CD4-positive, alpha-beta memory T cell (primary cell): ENCODE measurements around the gene DCUN1D3. TPM values are rescaled to one million over a fixed set of nuclear protein-coding genes. Genes with fewer than 3 reads are reported as not detected.

Experiments used
- CTCF ChIA-PET: fragments of 350-600 bp; sonication (Branson Sonifier 250); formaldehyde crosslinking; loops from one replicate; lab custom pipeline; 2021; ENCODE audit warnings: inconsistent platforms; ENCODE audit not compliant: partially characterized antibody; lab: Charles Lee
- POLR2A ChIA-PET: fragments of 350-600 bp; sonication (Branson Sonifier 250); formaldehyde crosslinking; loops from one replicate; lab custom pipeline; 2021; ENCODE audit not compliant: partially characterized antibody; lab: Charles Lee
- DNase-seq, 5 donors: peaks; one replicate each; pipeline versions ENCODE4 v3.0.0 to v3.0.0-alpha.2; 2020 to 2022; ENCODE audit warnings: mixed read lengths in 1 of 5
- H3K27ac ChIP-seq: one replicate; pipeline ENCODE4 v1.7.0; 2013; ENCODE audit warnings: low read depth, low read length
- H3K27me3 ChIP-seq: 2 replicates; pipeline ENCODE4 v1.7.0; 2013; ENCODE audit warnings: mild to moderate bottlenecking, low read length, moderate library complexity; ENCODE audit not compliant: insufficient read depth
- H3K36me3 ChIP-seq: 2 replicates; pipeline ENCODE4 v1.7.0; 2013; ENCODE audit warnings: mild to moderate bottlenecking, low read length, moderate library complexity; ENCODE audit not compliant: insufficient read depth
- H3K4me1 ChIP-seq: 2 replicates; pipeline ENCODE4 v1.7.0; 2013; ENCODE audit warnings: mild to moderate bottlenecking, low read length, moderate library complexity; ENCODE audit not compliant: insufficient read depth
- H3K4me3 ChIP-seq, 2 donors: one replicate each; pipeline ENCODE4 v1.7.0; 2013; ENCODE audit warnings: low read length in 2 of 2, mild to moderate bottlenecking in 1 of 2
- H3K9me3 ChIP-seq, 2 donors: one replicate each; pipeline ENCODE4 v1.7.0; 2013; ENCODE audit warnings: low read length in 2 of 2, control low read depth in 1 of 2; ENCODE audit not compliant: control insufficient read depth in 1 of 2
- H3K27ac Mint-ChIP-seq, 7 donors: one replicate each; pipeline ENCODE4 v1.8.0; 2020 to 2021; ENCODE audit warnings: mixed read lengths in 7 of 7, mild to moderate bottlenecking in 6 of 7, inconsistent platforms in 3 of 7, moderate library complexity in 3 of 7
- H3K27me3 Mint-ChIP-seq, 2 donors: one replicate each; pipeline ENCODE4 v1.8.0; 2020 to 2021; ENCODE audit warnings: mixed read lengths in 2 of 2
- H3K36me3 Mint-ChIP-seq, 2 donors: one replicate each; pipeline ENCODE4 v1.8.0; 2020 to 2021; ENCODE audit warnings: mixed read lengths in 2 of 2, inconsistent platforms in 1 of 2, mild to moderate bottlenecking in 1 of 2
- H3K4me1 Mint-ChIP-seq, 4 donors: one replicate each; pipeline ENCODE4 v1.8.0; 2020 to 2021; ENCODE audit warnings: mixed read lengths in 4 of 4, mild to moderate bottlenecking in 1 of 4
- H3K4me3 Mint-ChIP-seq, 8 donors: one replicate each; pipeline ENCODE4 v1.8.0; 2020 to 2021; ENCODE audit warnings: mixed read lengths in 8 of 8, mild to moderate bottlenecking in 7 of 8, moderate library complexity in 6 of 8, inconsistent platforms in 3 of 8
- H3K9me3 Mint-ChIP-seq, 8 donors: one replicate each; pipeline ENCODE4 v1.8.0; 2020 to 2021; ENCODE audit warnings: mixed read lengths in 8 of 8, mild to moderate bottlenecking in 5 of 8, inconsistent platforms in 3 of 8, moderate library complexity in 1 of 8
- intact Hi-C: fragments of 100-400 bp; cut with micrococcal nuclease; formaldehyde crosslinking; loops from one replicate; pipeline ENCODE4 v1.15.1; 2023
- polyA plus RNA-seq, 2 donors: library from polyadenylated mRNA; unstranded; fragments of 300-500 nt; fragmentation: Illumina TruSeq; gene quantifications; one replicate each; pipeline ENCODE4 v1.2.3, GENCODE V29; 2021
- total RNA-seq, 2 experiments: library from RNA; stranded (reverse); gene quantifications; one replicate each; pipeline ENCODE4 v1.2.3, GENCODE V29; 2021

DCUN1D3 gene
- total and polyA plus RNA-seq, 4 experiments from 2014 or later: 0.11 to 7.5 (median 3.7) TPM

DNA sequence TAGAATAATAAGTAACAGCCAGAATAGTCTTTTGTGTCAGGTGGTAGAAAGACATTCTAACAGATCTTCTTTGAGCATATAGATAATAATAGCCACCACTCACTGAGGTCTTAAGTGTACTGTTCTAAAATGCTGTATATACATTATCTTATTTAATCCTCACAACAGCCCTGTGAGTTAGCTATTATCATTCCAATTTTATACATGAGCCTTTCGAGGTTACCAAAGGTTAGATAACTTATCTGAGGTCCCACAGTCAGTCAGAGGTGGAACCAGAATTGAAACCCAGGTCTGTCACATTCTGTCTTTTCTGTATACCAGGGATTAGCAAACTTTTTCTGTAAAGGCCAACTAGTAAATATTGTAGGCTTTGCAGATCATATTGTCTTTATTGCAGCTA, 70.6 kb downstream of the DCUN1D3 start:
- Histone ChIP-seq H3K27ac (no peak overlapping the region), H3K4me3 (no peak overlapping the region), H3K36me3 (no peaks in the 10 kb centered on the region), H3K4me1 (no peaks in the 10 kb centered on the region), H3K27me3 (no peaks in the 10 kb centered on the region), H3K9me3 (no peaks in the 10 kb centered on the region)
- Mint-ChIP-seq H3K4me1 (no peaks in the 10 kb centered on the region), H3K27me3 (no peaks in the 10 kb centered on the region), H3K27ac (no peak overlapping the region), H3K36me3 (peaks cover 0 to 3% of the 10 kb centered on the region in 2 donors), H3K4me3 (no peak overlapping the region), H3K9me3 (peaks cover 0 to 2% (median 0%) of the 10 kb centered on the region in 8 donors)
- intact Hi-C loops: no loop called here
- ChIA-PET POLR2A (no interaction called here), CTCF (no interaction called here)
- no peak for DNase-seq

- Mint-ChIP-seq H3K27ac (no peak overlapping the region), H3K9me3 (no peaks in the 10 kb centered on the region), H3K36me3 (no peaks in the 10 kb centered on the region), H3K4me3 (no peak overlapping the region), H3K4me1 (no peaks in the 10 kb centered on the region), H3K27me3 (no peaks in the 10 kb centered on the region)
- H3K9me3 ChIP-seq: no peaks in the 10 kb centered on the region
- no peak overlapping the region for H3K27ac ChIP-seq
- no peaks in the 10 kb centered on the region for H3K36me3 ChIP-seq
- intact Hi-C loops: no loop called here
- ChIA-PET POLR2A (no interaction called here), CTCF (interaction anchor here (1.6 kb wide), 1 partner anchor 21 kb away, joined by 3 read pairs; no protein-coding TSS in a partner anchor)
- DNase-seq: no peak
- no peak overlapping the region for H3K4me3 ChIP-seq
- no peaks in the 10 kb centered on the region for H3K27me3 ChIP-seq
- no peaks in the 10 kb centered on the region for H3K4me1 ChIP-seq
These were observed 74.1 kb downstream of the DCUN1D3 start for GRCh38 chr16:20826039-20826566.

DNA sequence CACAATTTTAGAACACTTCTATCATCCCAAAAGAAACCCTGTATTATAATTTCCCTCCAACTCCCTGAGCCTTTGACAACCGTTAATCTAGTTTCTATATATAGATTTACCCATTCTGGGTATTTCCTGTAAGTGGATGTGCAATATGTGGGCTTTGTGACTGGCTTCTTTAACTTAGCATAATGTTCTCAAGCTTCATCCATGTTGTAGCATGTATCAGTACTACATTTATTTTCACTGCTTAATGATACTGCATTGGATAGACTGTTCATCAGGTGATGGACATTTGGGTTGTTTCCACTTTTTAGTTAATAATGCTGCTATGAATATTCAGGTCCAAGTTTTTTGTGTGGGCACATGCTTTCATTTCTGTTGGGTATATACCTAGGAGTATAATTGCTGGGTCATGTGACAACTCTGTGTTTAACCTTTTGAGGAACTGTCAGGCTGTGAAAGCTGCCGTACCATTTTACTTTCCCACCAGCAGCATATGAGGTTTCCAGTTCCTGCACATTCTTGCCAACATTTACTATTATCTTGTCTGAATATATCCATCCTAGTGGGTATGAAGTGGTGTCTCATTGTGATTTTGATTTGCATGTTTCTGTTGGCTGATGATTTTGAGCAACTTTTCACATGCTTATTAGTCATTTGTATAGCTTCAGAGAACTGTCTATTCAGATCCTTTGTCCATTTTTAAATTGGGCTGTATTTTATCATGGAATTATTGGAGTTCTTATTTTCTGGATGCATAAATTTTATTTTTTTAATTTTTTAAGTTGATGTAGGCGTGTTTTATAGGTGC, 77.4 kb downstream of the DCUN1D3 start:
- Histone ChIP-seq H3K4me1 (no peaks in the 10 kb centered on the region), H3K27ac (no peak overlapping the region), H3K4me3 (no peak overlapping the region), H3K36me3 (no peaks in the 10 kb centered on the region), H3K27me3 (no peaks in the 10 kb centered on the region), H3K9me3 (no peaks in the 10 kb centered on the region)
- CTCF ChIA-PET: no interaction called here
- no peak for DNase-seq
- Mint-ChIP-seq H3K4me3 (no peak overlapping the region), H3K27ac (peak overlapping the region in 1 of 7 donors; percentile 9), H3K4me1 (no peaks in the 10 kb centered on the region), H3K27me3 (no peaks in the 10 kb centered on the region), H3K9me3 (no peaks in the 10 kb centered on the region), H3K36me3 (peaks cover 0 to 4% of the 10 kb centered on the region in 2 donors)
- intact Hi-C loops: no loop called here
- POLR2A ChIA-PET: no interaction called here

GRCh38 chr16:20821682-20822081, 78.5 kb downstream of the DCUN1D3 start:
- no peaks in the 10 kb centered on the region for H3K27me3 Mint-ChIP-seq
- ChIA-PET CTCF (no interaction called here), POLR2A (no interaction called here)
- DNase-seq: no peak
- H3K27ac Mint-ChIP-seq: no peak overlapping the region
- Histone ChIP-seq H3K4me1 (no peaks in the 10 kb centered on the region), H3K27ac (no peak overlapping the region), H3K27me3 (no peaks in the 10 kb centered on the region), H3K9me3 (no peaks in the 10 kb centered on the region), H3K36me3 (no peaks in the 10 kb centered on the region), H3K4me3 (no peak overlapping the region)
- intact Hi-C loops: no loop called here
- H3K4me1 Mint-ChIP-seq: no peaks in the 10 kb centered on the region
- H3K4me3 Mint-ChIP-seq: no peak overlapping the region
- H3K9me3 Mint-ChIP-seq: no peaks in the 10 kb centered on the region
- H3K36me3 Mint-ChIP-seq: peaks cover 0 to 4% of the 10 kb centered on the region in 2 donors

- Histone ChIP-seq H3K27ac (no peak overlapping the region), H3K27me3 (no peaks in the 10 kb centered on the region), H3K4me1 (no peaks in the 10 kb centered on the region), H3K36me3 (no peaks in the 10 kb centered on the region), H3K4me3 (no peak overlapping the region), H3K9me3 (no peaks in the 10 kb centered on the region)
- CTCF ChIA-PET: interaction anchor here (1.1 kb wide), 1 partner anchor 14 kb away, joined by 3 read pairs; no protein-coding TSS in a partner anchor
- no peak overlapping the region for H3K4me3 Mint-ChIP-seq
- H3K4me1 Mint-ChIP-seq: peaks cover 0 to 4% (median under 1%) of the 10 kb centered on the region in 4 donors
- no peaks in the 10 kb centered on the region for H3K9me3 Mint-ChIP-seq
- H3K27ac Mint-ChIP-seq: peak overlapping the region in 1 of 7 donors; percentile 9
- H3K27me3 Mint-ChIP-seq: no peaks in the 10 kb centered on the region
- peaks cover 0 to 4% of the 10 kb centered on the region in 2 donors for H3K36me3 Mint-ChIP-seq
- POLR2A ChIA-PET: interaction anchor here (0.6 kb wide), 1 partner anchor 306 kb away, joined by 3 read pairs; no protein-coding TSS in a partner anchor
- DNase-seq: no peak
- intact Hi-C loops: no loop called here
These were observed 81.1 kb downstream of the DCUN1D3 start for GRCh38 chr16:20818929-20819585.

GRCh38 chr16:20814784-20815183, 85.4 kb downstream of the DCUN1D3 start:
- no peak overlapping the region for H3K4me3 Mint-ChIP-seq
- H3K9me3 Mint-ChIP-seq: no peaks in the 10 kb centered on the region
- H3K27me3 Mint-ChIP-seq: no peaks in the 10 kb centered on the region
- Histone ChIP-seq H3K4me1 (no peaks in the 10 kb centered on the region), H3K36me3 (no peaks in the 10 kb centered on the region), H3K4me3 (no peak overlapping the region), H3K27ac (no peak overlapping the region), H3K27me3 (no peaks in the 10 kb centered on the region), H3K9me3 (no peaks in the 10 kb centered on the region)
- POLR2A ChIA-PET: no interaction called here
- no peak for DNase-seq
- H3K4me1 Mint-ChIP-seq: peaks cover 0 to 4% (median 3%) of the 10 kb centered on the region in 4 donors
- CTCF ChIA-PET: interaction anchor here (1.2 kb wide), 1 partner anchor 8 kb away, joined by 4 read pairs; no protein-coding TSS in a partner anchor
- H3K36me3 Mint-ChIP-seq: no peaks in the 10 kb centered on the region
- no peak overlapping the region for H3K27ac Mint-ChIP-seq
- intact Hi-C loops: no loop called here

DNA sequence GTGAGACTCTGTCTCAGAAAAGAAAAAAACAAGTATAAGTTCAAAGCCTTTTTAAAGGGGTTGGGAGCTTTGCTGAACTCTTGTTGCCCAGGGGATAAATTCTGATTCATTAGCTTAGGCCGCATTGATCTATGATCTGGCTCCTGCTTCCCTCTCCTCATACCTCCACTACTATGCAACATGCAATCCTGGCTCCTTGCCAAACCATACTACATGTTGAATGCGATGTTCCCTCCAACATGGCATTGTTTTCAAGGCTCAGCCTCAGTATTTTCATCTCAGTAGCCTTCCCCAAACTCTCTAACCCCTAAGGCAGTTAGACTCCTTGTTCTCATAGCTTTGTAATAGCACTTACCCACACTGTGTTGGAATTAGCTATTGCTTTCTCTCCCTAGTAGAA, 87.6 kb downstream of the DCUN1D3 start:
- Mint-ChIP-seq H3K4me1 (peaks cover 2 to 13% (median 8%) of the 10 kb centered on the region in 4 donors), H3K4me3 (no peak overlapping the region), H3K36me3 (no peaks in the 10 kb centered on the region), H3K9me3 (no peaks in the 10 kb centered on the region), H3K27ac (no peak overlapping the region), H3K27me3 (no peaks in the 10 kb centered on the region)
- intact Hi-C loops: no loop called here
- H3K27ac ChIP-seq: no peak overlapping the region
- no peak for DNase-seq
- H3K27me3 ChIP-seq: no peaks in the 10 kb centered on the region
- H3K4me3 ChIP-seq: no peak overlapping the region
- no peaks in the 10 kb centered on the region for H3K36me3 ChIP-seq
- H3K9me3 ChIP-seq: no peaks in the 10 kb centered on the region
- CTCF ChIA-PET: interaction anchor here (0.9 to 1.9 kb wide), 2 partner anchors 8 to 62 kb away, joined by 3 to 5 read pairs; no protein-coding TSS in a partner anchor
- H3K4me1 ChIP-seq: peaks cover 5% of the 10 kb centered on the region
- POLR2A ChIA-PET: no interaction called here
